ENCODE measurements around the gene PXDN.

DNA sequence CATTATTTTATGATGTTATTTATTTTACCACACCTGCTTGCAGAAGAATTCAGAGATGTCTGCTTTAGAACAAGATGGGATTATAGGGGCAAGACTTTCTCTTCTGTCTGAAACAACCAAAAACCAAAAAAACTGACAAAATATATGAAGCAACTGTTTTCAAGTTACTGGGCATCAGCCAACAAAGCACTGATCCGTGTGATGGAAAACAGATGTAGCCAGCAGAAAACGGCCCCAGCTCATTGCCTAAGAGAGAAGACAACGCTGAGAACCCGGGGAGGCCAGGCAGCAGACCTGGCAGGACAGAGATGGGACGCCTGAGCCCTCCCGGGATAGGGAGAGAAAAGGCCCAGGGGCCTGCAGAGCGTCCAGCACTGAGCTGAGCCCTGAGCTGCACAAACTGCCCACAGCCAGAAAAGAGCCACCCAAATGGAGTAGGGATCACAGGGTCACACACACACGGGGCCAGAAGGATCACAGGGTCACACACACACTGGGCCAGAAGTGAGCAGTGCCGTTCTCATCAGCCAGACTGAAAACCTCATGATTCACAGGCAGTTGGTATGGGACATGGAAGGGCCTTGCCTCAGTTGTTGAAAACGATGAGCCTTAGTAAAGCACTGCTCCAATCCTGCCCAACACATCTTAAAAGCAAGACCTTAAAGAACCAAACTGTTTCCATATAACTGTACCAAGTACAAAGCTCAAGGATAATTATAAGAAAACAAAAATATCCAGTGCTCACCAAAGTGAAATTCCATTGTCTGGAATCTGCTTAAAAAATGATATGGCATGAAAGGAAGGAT lies 12.1 kb downstream of the PXDN start:
- TF ChIP-seq, protein P1, sequence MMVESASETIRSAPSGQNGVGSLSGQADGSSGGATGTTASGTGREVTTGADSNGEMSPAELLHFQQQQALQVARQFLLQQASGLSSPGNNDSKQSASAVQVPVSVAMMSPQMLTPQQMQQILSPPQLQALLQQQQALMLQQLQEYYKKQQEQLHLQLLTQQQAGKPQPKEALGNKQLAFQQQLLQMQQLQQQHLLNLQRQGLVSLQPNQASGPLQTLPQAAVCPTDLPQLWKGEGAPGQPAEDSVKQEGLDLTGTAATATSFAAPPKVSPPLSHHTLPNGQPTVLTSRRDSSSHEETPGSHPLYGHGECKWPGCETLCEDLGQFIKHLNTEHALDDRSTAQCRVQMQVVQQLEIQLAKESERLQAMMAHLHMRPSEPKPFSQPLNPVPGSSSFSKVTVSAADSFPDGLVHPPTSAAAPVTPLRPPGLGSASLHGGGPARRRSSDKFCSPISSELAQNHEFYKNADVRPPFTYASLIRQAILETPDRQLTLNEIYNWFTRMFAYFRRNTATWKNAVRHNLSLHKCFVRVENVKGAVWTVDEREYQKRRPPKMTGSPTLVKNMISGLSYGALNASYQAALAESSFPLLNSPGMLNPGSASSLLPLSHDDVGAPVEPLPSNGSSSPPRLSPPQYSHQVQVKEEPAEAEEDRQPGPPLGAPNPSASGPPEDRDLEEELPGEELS (CRISPR knock-in tag; IDR thresholded peaks at IDR 0.05), result no peak
- TF ChIP-seq ZNF766 (CRISPR knock-in tag; IDR thresholded peaks at IDR 0.05; ENCODE audit: borderline replicate concordance) (no peak), DPF2 (CRISPR knock-in tag; IDR thresholded peaks at IDR 0.05; ENCODE audit: borderline replicate concordance, low read depth) (no peak), ZNF577 (CRISPR knock-in tag; IDR thresholded peaks at IDR 0.05; ENCODE audit: borderline replicate concordance, low read depth) (no peak), BHLHE40 (IDR thresholded peaks at IDR 0.05; ENCODE audit: low read length) (no peak), FOXP1 (IDR thresholded peaks at IDR 0.05) (no peak), FOXP1 (CRISPR knock-in tag; IDR thresholded peaks at IDR 0.05) (no peak), ZNF644 (CRISPR knock-in tag; IDR thresholded peaks at IDR 0.05; ENCODE audit: low read depth) (no peak)
- TF ChIP-seq, protein P2, sequence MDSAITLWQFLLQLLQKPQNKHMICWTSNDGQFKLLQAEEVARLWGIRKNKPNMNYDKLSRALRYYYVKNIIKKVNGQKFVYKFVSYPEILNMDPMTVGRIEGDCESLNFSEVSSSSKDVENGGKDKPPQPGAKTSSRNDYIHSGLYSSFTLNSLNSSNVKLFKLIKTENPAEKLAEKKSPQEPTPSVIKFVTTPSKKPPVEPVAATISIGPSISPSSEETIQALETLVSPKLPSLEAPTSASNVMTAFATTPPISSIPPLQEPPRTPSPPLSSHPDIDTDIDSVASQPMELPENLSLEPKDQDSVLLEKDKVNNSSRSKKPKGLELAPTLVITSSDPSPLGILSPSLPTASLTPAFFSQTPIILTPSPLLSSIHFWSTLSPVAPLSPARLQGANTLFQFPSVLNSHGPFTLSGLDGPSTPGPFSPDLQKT (CRISPR knock-in tag; IDR thresholded peaks at IDR 0.05; ENCODE audit: borderline replicate concordance), result no peak
- TF ChIP-seq, protein P3, sequence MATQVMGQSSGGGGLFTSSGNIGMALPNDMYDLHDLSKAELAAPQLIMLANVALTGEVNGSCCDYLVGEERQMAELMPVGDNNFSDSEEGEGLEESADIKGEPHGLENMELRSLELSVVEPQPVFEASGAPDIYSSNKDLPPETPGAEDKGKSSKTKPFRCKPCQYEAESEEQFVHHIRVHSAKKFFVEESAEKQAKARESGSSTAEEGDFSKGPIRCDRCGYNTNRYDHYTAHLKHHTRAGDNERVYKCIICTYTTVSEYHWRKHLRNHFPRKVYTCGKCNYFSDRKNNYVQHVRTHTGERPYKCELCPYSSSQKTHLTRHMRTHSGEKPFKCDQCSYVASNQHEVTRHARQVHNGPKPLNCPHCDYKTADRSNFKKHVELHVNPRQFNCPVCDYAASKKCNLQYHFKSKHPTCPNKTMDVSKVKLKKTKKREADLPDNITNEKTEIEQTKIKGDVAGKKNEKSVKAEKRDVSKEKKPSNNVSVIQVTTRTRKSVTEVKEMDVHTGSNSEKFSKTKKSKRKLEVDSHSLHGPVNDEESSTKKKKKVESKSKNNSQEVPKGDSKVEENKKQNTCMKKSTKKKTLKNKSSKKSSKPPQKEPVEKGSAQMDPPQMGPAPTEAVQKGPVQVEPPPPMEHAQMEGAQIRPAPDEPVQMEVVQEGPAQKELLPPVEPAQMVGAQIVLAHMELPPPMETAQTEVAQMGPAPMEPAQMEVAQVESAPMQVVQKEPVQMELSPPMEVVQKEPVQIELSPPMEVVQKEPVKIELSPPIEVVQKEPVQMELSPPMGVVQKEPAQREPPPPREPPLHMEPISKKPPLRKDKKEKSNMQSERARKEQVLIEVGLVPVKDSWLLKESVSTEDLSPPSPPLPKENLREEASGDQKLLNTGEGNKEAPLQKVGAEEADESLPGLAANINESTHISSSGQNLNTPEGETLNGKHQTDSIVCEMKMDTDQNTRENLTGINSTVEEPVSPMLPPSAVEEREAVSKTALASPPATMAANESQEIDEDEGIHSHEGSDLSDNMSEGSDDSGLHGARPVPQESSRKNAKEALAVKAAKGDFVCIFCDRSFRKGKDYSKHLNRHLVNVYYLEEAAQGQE (IDR thresholded peaks at IDR 0.05; ENCODE audit: borderline replicate concordance in 1 of 2, low read depth in 1 of 2, low read length in 2 of 2), result no peak
- TF ChIP-seq, protein P4, sequence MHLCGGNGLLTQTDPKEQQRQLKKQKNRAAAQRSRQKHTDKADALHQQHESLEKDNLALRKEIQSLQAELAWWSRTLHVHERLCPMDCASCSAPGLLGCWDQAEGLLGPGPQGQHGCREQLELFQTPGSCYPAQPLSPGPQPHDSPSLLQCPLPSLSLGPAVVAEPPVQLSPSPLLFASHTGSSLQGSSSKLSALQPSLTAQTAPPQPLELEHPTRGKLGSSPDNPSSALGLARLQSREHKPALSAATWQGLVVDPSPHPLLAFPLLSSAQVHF (CRISPR knock-in tag; IDR thresholded peaks at IDR 0.05), result no peak
- TF ChIP-seq, protein P5, sequence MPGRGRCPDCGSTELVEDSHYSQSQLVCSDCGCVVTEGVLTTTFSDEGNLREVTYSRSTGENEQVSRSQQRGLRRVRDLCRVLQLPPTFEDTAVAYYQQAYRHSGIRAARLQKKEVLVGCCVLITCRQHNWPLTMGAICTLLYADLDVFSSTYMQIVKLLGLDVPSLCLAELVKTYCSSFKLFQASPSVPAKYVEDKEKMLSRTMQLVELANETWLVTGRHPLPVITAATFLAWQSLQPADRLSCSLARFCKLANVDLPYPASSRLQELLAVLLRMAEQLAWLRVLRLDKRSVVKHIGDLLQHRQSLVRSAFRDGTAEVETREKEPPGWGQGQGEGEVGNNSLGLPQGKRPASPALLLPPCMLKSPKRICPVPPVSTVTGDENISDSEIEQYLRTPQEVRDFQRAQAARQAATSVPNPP (CRISPR knock-in tag; IDR thresholded peaks at IDR 0.05), result no peak
